ENCODE results near the gene PTPN2.

Gene PTPN2

GRCh38 chr18:12839526-12840196, 44.4 kb downstream of the PTPN2 start:
- peaks cover 18% of the 10 kb centered on the region for H3K36me3 Mint-ChIP-seq
- ATAC-seq (ENCODE audit: low read depth): peak; percentile 77
- peaks cover 46% of the 10 kb centered on the region for H3K4me1 Mint-ChIP-seq
- peak in 1 of 2 donors; percentile 32 for DNase-seq (ENCODE audit: low spot score in 2 of 2)
- peak overlapping the region; percentile 79 for H3K4me3 Mint-ChIP-seq
- no peaks in the 10 kb centered on the region for H3K27me3 Mint-ChIP-seq
- H3K9me3 Mint-ChIP-seq: no peaks in the 10 kb centered on the region
- H3K27ac Mint-ChIP-seq: peak overlapping the region; percentile 79

DNA sequence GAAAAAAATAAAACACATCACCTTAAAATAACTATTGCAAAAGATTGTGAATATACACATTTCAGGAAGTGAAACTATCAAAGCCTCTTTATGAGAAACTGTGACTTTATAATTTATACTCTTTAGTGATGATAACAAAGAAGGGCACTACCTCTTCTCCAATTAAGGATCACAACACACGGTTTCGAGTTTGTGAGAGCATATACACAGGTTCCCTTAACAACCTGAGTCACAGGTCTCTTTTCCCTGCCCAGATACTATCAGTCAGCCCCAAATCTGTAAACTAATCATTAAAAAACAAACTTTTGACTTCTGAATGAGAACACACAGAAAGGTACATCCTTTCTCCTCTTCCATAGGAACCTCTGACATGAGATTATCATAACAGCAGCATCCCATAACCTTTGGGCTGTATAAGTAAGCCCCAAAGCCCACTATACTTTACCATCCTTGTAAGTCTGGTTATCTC, 44.9 kb downstream of the PTPN2 start:
- no peaks in the 10 kb centered on the region for H3K9me3 Mint-ChIP-seq
- H3K4me1 Mint-ChIP-seq: peaks cover 41% of the 10 kb centered on the region
- H3K27me3 Mint-ChIP-seq: no peaks in the 10 kb centered on the region
- ATAC-seq (ENCODE audit: low read depth): peak; percentile 83
- H3K4me3 Mint-ChIP-seq: peak overlapping the region; percentile 79
- peak overlapping the region; percentile 79 for H3K27ac Mint-ChIP-seq
- DNase-seq (ENCODE audit: low spot score in 2 of 2): peak in 1 of 2 donors; percentile 37
- H3K36me3 Mint-ChIP-seq: peaks cover 20% of the 10 kb centered on the region

GRCh38 chr18:12838178-12838634, 45.8 kb downstream of the PTPN2 start:
- H3K27me3 Mint-ChIP-seq: no peaks in the 10 kb centered on the region
- peak overlapping the region; percentile 79 for H3K27ac Mint-ChIP-seq
- H3K9me3 Mint-ChIP-seq: no peaks in the 10 kb centered on the region
- H3K36me3 Mint-ChIP-seq: peaks cover 22% of the 10 kb centered on the region
- no peak for ATAC-seq (ENCODE audit: low read depth)
- H3K4me3 Mint-ChIP-seq: peak overlapping the region; percentile 69
- no peak for DNase-seq (ENCODE audit: low spot score in 2 of 2)
- H3K4me1 Mint-ChIP-seq: peaks cover 40% of the 10 kb centered on the region

- no peak overlapping the region for H3K4me3 Mint-ChIP-seq
- H3K27me3 Mint-ChIP-seq: no peaks in the 10 kb centered on the region
- no peaks in the 10 kb centered on the region for H3K9me3 Mint-ChIP-seq
- peaks cover 38% of the 10 kb centered on the region for H3K4me1 Mint-ChIP-seq
- DNase-seq (ENCODE audit: low spot score in 2 of 2) (no peak), ATAC-seq (ENCODE audit: low read depth) (no peak)
- peaks cover 23% of the 10 kb centered on the region for H3K36me3 Mint-ChIP-seq
- H3K27ac Mint-ChIP-seq: peak overlapping the region; percentile 79
Observed at GRCh38 chr18:12837747-12838146, 46.3 kb downstream of the PTPN2 start.

DNA sequence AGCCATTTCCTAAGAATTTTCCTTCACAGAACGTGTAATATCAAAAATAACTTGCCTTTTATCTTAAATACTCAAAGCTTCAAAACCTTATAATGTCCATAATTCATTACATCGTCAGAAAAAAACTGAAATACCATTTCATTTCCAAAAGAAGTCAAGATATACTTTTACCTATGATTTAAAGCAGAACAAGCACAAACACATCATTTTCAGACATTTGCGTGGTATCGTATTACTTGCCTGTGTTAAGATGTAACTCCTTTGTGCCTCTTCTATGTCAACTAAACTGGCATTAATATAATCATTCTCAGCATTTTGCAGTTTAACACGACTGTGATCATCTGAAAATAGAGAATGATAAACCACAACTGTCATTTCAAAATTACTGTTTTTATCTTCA, 47.5 kb downstream of the PTPN2 start:
- peaks cover 22% of the 10 kb centered on the region for H3K36me3 Mint-ChIP-seq
- H3K4me3 Mint-ChIP-seq: no peak overlapping the region
- no peaks in the 10 kb centered on the region for H3K9me3 Mint-ChIP-seq
- H3K4me1 Mint-ChIP-seq: peaks cover 33% of the 10 kb centered on the region
- DNase-seq (ENCODE audit: low spot score in 2 of 2) (no peak), ATAC-seq (ENCODE audit: low read depth) (no peak)
- no peaks in the 10 kb centered on the region for H3K27me3 Mint-ChIP-seq
- H3K27ac Mint-ChIP-seq: no peak overlapping the region

DNA sequence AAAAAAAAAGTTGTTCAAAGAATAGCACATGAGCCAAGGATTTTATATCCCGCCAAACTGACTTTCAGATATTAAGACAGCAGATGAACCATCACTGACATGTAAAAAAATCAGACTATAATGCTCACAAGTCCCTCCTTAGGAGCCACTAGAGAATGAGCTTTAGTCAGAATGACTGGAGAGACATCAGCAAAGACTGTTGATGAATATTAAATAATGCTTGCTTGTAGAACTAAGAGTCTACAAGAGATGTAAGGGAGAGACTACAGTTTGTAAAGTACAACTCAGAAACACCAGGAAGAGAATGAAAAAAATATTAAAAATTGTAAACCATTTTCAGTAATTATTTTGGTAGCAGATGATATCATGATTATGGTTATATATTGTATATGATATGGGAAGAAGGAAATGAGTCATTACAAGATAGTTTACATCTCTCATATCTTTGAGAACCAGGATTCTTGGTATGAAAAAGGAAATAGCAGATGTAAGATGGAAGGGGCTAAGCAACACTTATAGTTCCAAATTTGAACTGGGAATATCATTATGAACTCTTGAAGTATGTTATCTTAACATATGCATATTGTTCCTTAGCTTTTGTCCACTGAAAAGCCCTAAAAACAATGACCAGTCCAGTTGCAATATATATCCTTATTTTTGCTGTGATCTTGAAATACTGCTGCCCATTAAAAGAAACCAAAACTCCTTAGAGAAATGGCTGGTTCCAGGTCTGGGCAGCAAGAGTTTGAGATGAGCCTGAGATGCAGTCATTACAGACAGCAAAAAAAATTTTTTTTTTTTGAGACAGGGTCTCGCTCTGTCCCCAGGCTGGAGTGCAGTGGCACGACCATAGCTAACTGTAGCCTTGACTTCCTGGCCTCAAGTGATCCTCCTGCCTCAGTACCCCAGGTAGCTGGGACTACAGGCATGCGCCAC, 55.7 kb downstream of the PTPN2 start:
- Mint-ChIP-seq H3K36me3 (peaks cover 40% of the 10 kb centered on the region), H3K27me3 (no peaks in the 10 kb centered on the region), H3K27ac (no peak overlapping the region), H3K9me3 (peaks cover 5% of the 10 kb centered on the region), H3K4me1 (peaks cover 3% of the 10 kb centered on the region), H3K4me3 (no peak overlapping the region)
- ATAC-seq (ENCODE audit: low read depth): no peak
- DNase-seq (ENCODE audit: low spot score in 2 of 2): no peak

DNA sequence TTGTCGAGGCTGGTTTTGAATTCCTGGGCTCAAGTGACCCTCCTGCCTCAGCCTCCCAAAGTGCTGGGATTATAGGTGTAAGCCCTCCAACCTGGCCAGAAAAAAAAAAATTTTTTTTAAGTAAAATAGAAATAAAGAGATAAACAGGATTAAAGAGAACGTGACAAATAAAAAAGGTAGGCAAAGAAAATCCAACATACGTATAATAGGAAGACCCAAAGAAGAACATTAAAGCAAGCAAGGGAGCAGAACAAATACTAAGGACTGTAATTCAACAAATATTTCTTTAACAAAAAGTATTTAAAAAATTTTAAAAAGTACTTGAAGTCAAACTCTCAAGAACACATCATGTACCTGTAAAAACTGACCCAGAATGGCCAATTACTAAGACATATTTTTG, 56.4 kb downstream of the PTPN2 start:
- no peak for DNase-seq (ENCODE audit: low spot score in 2 of 2)
- H3K4me3 Mint-ChIP-seq: no peak overlapping the region
- peaks cover 5% of the 10 kb centered on the region for H3K9me3 Mint-ChIP-seq
- H3K4me1 Mint-ChIP-seq: no peaks in the 10 kb centered on the region
- H3K27me3 Mint-ChIP-seq: no peaks in the 10 kb centered on the region
- peaks cover 38% of the 10 kb centered on the region for H3K36me3 Mint-ChIP-seq
- ATAC-seq (ENCODE audit: low read depth): no peak
- H3K27ac Mint-ChIP-seq: no peak overlapping the region

- no peak for ATAC-seq (ENCODE audit: low read depth)
Observed at GRCh38 chr18:12825230-12825629, 58.8 kb downstream of the PTPN2 start.

DNA sequence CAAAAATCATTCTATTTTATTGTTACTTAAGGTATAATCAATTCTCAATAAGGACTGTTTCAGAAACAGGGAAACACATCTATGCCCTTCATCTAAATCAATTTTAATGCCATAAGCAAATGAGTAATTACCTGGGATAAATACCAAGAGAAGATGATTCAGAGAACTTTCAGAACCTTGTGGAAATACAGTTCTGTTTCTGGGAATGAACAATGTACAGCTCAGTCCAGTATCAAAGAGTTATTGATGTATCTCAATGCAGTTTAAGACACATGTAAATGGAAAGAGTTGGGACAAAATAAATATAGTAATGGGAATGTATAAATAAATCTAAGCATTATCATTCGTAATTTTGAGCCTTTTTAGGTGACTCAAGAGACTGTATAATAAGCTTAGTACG, 60.1 kb downstream of the PTPN2 start:
- Mint-ChIP-seq H3K36me3 (peaks cover 36% of the 10 kb centered on the region), H3K27ac (no peak overlapping the region), H3K4me1 (peaks cover 10% of the 10 kb centered on the region), H3K9me3 (peaks cover 5% of the 10 kb centered on the region), H3K4me3 (no peak overlapping the region), H3K27me3 (no peaks in the 10 kb centered on the region)
- ATAC-seq (ENCODE audit: low read depth): no peak
- no peak for DNase-seq (ENCODE audit: low spot score in 2 of 2)

More at GRCh38 chr18:12825230-12825629, 58.8 kb downstream of the PTPN2 start:
- Mint-ChIP-seq H3K4me3 (no peak overlapping the region), H3K36me3 (peaks cover 37% of the 10 kb centered on the region), H3K27ac (no peak overlapping the region), H3K9me3 (peaks cover 5% of the 10 kb centered on the region), H3K27me3 (no peaks in the 10 kb centered on the region), H3K4me1 (peaks cover 7% of the 10 kb centered on the region)
- no peak for DNase-seq (ENCODE audit: low spot score in 2 of 2)

GRCh38 chr18:12821408-12821807, 62.6 kb downstream of the PTPN2 start:
- no peak for ATAC-seq (ENCODE audit: low read depth)
- Mint-ChIP-seq H3K36me3 (peaks cover 33% of the 10 kb centered on the region), H3K4me1 (peaks cover 10% of the 10 kb centered on the region), H3K9me3 (no peaks in the 10 kb centered on the region), H3K27ac (peak overlapping the region; percentile 52), H3K4me3 (no peak overlapping the region), H3K27me3 (no peaks in the 10 kb centered on the region)
- DNase-seq (ENCODE audit: low spot score in 2 of 2): no peak

- no peaks in the 10 kb centered on the region for H3K9me3 Mint-ChIP-seq
- DNase-seq (ENCODE audit: low spot score in 2 of 2) (no peak), ATAC-seq (ENCODE audit: low read depth) (no peak)
- peaks cover 13% of the 10 kb centered on the region for H3K4me1 Mint-ChIP-seq
- H3K4me3 Mint-ChIP-seq: no peak overlapping the region
- H3K27me3 Mint-ChIP-seq: no peaks in the 10 kb centered on the region
- H3K27ac Mint-ChIP-seq: peak overlapping the region; percentile 29
- peaks cover 42% of the 10 kb centered on the region for H3K36me3 Mint-ChIP-seq
Observed at GRCh38 chr18:12820506-12820905, 63.5 kb downstream of the PTPN2 start.

- no peaks in the 10 kb centered on the region for H3K9me3 Mint-ChIP-seq
- H3K36me3 Mint-ChIP-seq: peaks cover 38% of the 10 kb centered on the region
- no peak overlapping the region for H3K4me3 Mint-ChIP-seq
- H3K27me3 Mint-ChIP-seq: no peaks in the 10 kb centered on the region
- DNase-seq (ENCODE audit: low spot score in 2 of 2): no peak
- no peak for ATAC-seq (ENCODE audit: low read depth)
- H3K27ac Mint-ChIP-seq: peak overlapping the region; percentile 29
- H3K4me1 Mint-ChIP-seq: peaks cover 13% of the 10 kb centered on the region
Observed at GRCh38 chr18:12819841-12820240, 64.2 kb downstream of the PTPN2 start.

GRCh38 chr18:12819322-12819721, 64.7 kb downstream of the PTPN2 start:
- Mint-ChIP-seq H3K27me3 (no peaks in the 10 kb centered on the region), H3K27ac (peak overlapping the region; percentile 29)

GRCh38 chr18:12818243-12818642, 65.8 kb downstream of the PTPN2 start:
- DNase-seq (ENCODE audit: low spot score in 2 of 2): no peak
- H3K9me3 Mint-ChIP-seq: no peaks in the 10 kb centered on the region
- ATAC-seq (ENCODE audit: low read depth): no peak
- no peaks in the 10 kb centered on the region for H3K27me3 Mint-ChIP-seq
- H3K36me3 Mint-ChIP-seq: peaks cover 37% of the 10 kb centered on the region
- no peak overlapping the region for H3K27ac Mint-ChIP-seq
- peaks cover 13% of the 10 kb centered on the region for H3K4me1 Mint-ChIP-seq
- H3K4me3 Mint-ChIP-seq: no peak overlapping the region

More at GRCh38 chr18:12819322-12819721, 64.7 kb downstream of the PTPN2 start:
- Mint-ChIP-seq H3K36me3 (peaks cover 36% of the 10 kb centered on the region), H3K4me1 (peaks cover 13% of the 10 kb centered on the region), H3K9me3 (no peaks in the 10 kb centered on the region), H3K4me3 (no peak overlapping the region)
- no peak for ATAC-seq (ENCODE audit: low read depth)
- no peak for DNase-seq (ENCODE audit: low spot score in 2 of 2)
